Measurements from ENCODE around the gene COL4A2. TPM values are rescaled to one million over a fixed set of nuclear protein-coding genes. Genes with fewer than 3 reads are reported as not detected.

The COL4A2 gene
- total RNA-seq, 1 donor from 2014 or later, result 1,414 TPM

DNA sequence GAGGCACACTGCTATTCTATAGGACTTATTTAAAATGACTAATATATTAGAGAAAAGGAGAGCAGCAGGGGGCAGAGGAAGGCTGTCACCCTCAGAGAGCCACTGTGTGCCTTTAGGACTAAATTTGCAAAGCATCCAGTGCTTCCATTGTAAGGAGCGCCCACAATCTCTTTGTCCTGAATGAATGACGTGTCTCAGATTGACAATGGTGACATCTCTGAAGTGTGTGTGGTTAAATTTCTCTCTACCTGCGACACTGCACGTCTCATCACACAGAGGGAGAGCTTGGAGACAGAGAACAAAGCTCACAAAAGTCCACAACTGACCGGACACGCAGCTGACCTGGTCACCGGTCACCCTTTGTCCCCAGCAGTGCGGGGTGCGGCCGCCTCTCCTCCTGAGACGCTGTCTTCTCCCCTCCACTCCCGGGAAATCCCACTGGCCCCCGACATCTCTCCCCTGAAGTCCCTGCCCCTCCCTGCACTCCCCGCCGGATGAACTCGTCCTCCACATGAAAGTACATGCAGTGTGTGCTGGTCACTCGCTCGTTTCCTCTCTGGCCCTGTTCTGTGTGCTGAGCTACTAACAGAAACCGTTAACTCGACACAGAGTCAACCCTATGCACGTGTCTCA, 147.3 kb downstream of the COL4A2 start:
- peaks cover 3% of the 10 kb centered on the region for H3K4me1 ChIP-seq (ENCODE audit: insufficient read depth, low read length)
- peaks cover 26% of the 10 kb centered on the region for H3K36me3 Mint-ChIP-seq (ENCODE audit: low read depth, unreplicated experiment)

DNA sequence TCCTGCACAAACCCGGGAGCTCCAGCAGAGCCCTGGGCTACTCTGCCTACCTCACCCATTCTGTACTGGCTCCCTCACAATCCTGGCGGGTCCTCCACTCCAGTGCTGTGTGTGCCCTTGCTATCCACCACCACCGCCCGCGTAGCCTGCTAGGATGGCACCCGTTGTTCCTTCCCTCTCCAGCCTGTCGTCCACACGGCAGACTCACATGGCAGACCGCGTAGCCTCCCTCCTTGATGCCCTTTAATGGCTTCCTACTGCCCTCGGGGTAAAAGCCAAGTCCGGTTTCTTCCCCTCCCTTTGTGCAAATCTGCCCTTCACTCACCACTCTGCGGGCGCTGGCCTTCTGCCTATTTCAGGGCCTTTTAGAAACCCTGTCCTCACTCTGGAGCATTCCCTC, 147.9 kb downstream of the COL4A2 start:
- Mint-ChIP-seq H3K27me3 (ENCODE audit: low read depth, unreplicated experiment) (no peaks in the 10 kb centered on the region), H3K36me3 (ENCODE audit: low read depth, unreplicated experiment) (peaks cover 24% of the 10 kb centered on the region), H3K27ac (ENCODE audit: unreplicated experiment) (peak overlapping the region; percentile 60), H3K9me3 (ENCODE audit: unreplicated experiment) (no peaks in the 10 kb centered on the region), H3K4me3 (ENCODE audit: unreplicated experiment) (no peak overlapping the region), H3K4me1 (ENCODE audit: low read depth, unreplicated experiment) (peaks cover 28% of the 10 kb centered on the region)
- no peaks in the 10 kb centered on the region for H3K79me2 ChIP-seq (ENCODE audit: insufficient read depth, low read length)
- peaks cover 3% of the 10 kb centered on the region for H3K4me1 ChIP-seq (ENCODE audit: insufficient read depth, low read length)
- no peak overlapping the region for H3K4me2 ChIP-seq (ENCODE audit: low read length)
- H3K9me3 ChIP-seq (ENCODE audit: insufficient read depth, low read depth, low read length), result no peaks in the 10 kb centered on the region
- no peaks in the 10 kb centered on the region for H3K27me3 ChIP-seq (ENCODE audit: insufficient read depth, low read length)
- no peak for TF ChIP-seq EZH2 (IDR thresholded peaks at IDR 0.05; ENCODE audit: insufficient read depth, low read length)
- TF ChIP-seq, protein P1, sequence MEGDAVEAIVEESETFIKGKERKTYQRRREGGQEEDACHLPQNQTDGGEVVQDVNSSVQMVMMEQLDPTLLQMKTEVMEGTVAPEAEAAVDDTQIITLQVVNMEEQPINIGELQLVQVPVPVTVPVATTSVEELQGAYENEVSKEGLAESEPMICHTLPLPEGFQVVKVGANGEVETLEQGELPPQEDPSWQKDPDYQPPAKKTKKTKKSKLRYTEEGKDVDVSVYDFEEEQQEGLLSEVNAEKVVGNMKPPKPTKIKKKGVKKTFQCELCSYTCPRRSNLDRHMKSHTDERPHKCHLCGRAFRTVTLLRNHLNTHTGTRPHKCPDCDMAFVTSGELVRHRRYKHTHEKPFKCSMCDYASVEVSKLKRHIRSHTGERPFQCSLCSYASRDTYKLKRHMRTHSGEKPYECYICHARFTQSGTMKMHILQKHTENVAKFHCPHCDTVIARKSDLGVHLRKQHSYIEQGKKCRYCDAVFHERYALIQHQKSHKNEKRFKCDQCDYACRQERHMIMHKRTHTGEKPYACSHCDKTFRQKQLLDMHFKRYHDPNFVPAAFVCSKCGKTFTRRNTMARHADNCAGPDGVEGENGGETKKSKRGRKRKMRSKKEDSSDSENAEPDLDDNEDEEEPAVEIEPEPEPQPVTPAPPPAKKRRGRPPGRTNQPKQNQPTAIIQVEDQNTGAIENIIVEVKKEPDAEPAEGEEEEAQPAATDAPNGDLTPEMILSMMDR (IDR thresholded peaks at IDR 0.05; ENCODE audit: insufficient read depth, low read depth, low read length), result no peak
- no peak overlapping the region for H2AFZ ChIP-seq (ENCODE audit: low read depth, low read length)
- no peak overlapping the region for H3K27ac ChIP-seq (ENCODE audit: low read depth, low read length)
- DNase-seq (ENCODE audit: low read depth) (no peak), FAIRE-seq (no peak)
- H3K9ac ChIP-seq (ENCODE audit: low read length), result no peak overlapping the region
- no peak overlapping the region for H3K4me3 ChIP-seq (ENCODE audit: insufficient read depth, low read depth, low read length)
- peaks cover 44% of the 10 kb centered on the region for H3K36me3 ChIP-seq (ENCODE audit: insufficient read depth, low read length)
- H4K20me1 ChIP-seq (ENCODE audit: insufficient read depth, low read length), result peaks cover 42% of the 10 kb centered on the region

More for the DNA sequence above, 147.3 kb downstream of the COL4A2 start:
- no peak overlapping the region for H3K27ac ChIP-seq (ENCODE audit: low read depth, low read length)
- no peak for FAIRE-seq
- DNase-seq (ENCODE audit: low read depth), result no peak
- no peak overlapping the region for H3K4me2 ChIP-seq (ENCODE audit: low read length)
- no peaks in the 10 kb centered on the region for H3K79me2 ChIP-seq (ENCODE audit: insufficient read depth, low read length)
- H3K9ac ChIP-seq (ENCODE audit: low read length), result no peak overlapping the region
- H4K20me1 ChIP-seq (ENCODE audit: insufficient read depth, low read length), result peaks cover 42% of the 10 kb centered on the region
- H3K27me3 ChIP-seq (ENCODE audit: insufficient read depth, low read length), result no peaks in the 10 kb centered on the region
- Mint-ChIP-seq H3K27me3 (ENCODE audit: low read depth, unreplicated experiment) (no peaks in the 10 kb centered on the region), H3K9me3 (ENCODE audit: unreplicated experiment) (no peaks in the 10 kb centered on the region), H3K27ac (ENCODE audit: unreplicated experiment) (peak overlapping the region; percentile 34), H3K4me3 (ENCODE audit: unreplicated experiment) (no peak overlapping the region), H3K4me1 (ENCODE audit: low read depth, unreplicated experiment) (peaks cover 29% of the 10 kb centered on the region)
- H3K9me3 ChIP-seq (ENCODE audit: insufficient read depth, low read depth, low read length), result no peaks in the 10 kb centered on the region
- no peak overlapping the region for H3K4me3 ChIP-seq (ENCODE audit: insufficient read depth, low read depth, low read length)
- peaks cover 46% of the 10 kb centered on the region for H3K36me3 ChIP-seq (ENCODE audit: insufficient read depth, low read length)
- H2AFZ ChIP-seq (ENCODE audit: low read depth, low read length), result no peak overlapping the region
- no peak for TF ChIP-seq EZH2 (IDR thresholded peaks at IDR 0.05; ENCODE audit: insufficient read depth, low read length)
- TF ChIP-seq, protein P1 (IDR thresholded peaks at IDR 0.05; ENCODE audit: insufficient read depth, low read depth, low read length), result no peak

DNA sequence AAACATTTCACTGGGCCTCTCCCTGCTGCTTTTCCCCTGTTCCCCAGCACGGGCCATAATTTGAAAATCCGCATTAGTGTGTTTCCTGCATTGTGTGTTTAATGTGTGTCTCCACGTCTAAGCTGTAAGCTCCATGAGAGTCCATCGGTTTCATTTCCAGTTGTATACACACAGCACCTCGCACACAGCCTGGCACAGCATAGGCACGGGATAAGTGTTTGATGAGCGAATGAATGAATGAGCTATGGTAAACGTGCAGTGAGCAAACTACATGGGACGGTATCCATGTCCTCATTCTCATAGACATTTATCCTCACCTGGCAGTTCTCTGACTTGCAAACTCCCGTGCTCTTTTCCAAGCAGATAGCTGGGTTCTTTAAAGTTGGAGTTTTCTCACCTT, 148.4 kb downstream of the COL4A2 start:
- no peak overlapping the region for H2AFZ ChIP-seq (ENCODE audit: low read depth, low read length)
- H3K27me3 ChIP-seq (ENCODE audit: insufficient read depth, low read length), result no peaks in the 10 kb centered on the region
- Mint-ChIP-seq H3K4me1 (ENCODE audit: low read depth, unreplicated experiment) (peaks cover 28% of the 10 kb centered on the region), H3K27me3 (ENCODE audit: low read depth, unreplicated experiment) (no peaks in the 10 kb centered on the region), H3K36me3 (ENCODE audit: low read depth, unreplicated experiment) (peaks cover 23% of the 10 kb centered on the region), H3K27ac (ENCODE audit: unreplicated experiment) (peak overlapping the region; percentile 42), H3K4me3 (ENCODE audit: unreplicated experiment) (no peak overlapping the region), H3K9me3 (ENCODE audit: unreplicated experiment) (no peaks in the 10 kb centered on the region)
- FAIRE-seq, result no peak
- no peak overlapping the region for H3K9ac ChIP-seq (ENCODE audit: low read length)
- no peaks in the 10 kb centered on the region for H3K79me2 ChIP-seq (ENCODE audit: insufficient read depth, low read length)
- H4K20me1 ChIP-seq (ENCODE audit: insufficient read depth, low read length), result peaks cover 42% of the 10 kb centered on the region
- no peak for TF ChIP-seq EZH2 (IDR thresholded peaks at IDR 0.05; ENCODE audit: insufficient read depth, low read length)
- TF ChIP-seq, protein P1 (IDR thresholded peaks at IDR 0.05; ENCODE audit: insufficient read depth, low read depth, low read length), result no peak
- peaks cover 45% of the 10 kb centered on the region for H3K36me3 ChIP-seq (ENCODE audit: insufficient read depth, low read length)
- no peak overlapping the region for H3K27ac ChIP-seq (ENCODE audit: low read depth, low read length)
- H3K4me2 ChIP-seq (ENCODE audit: low read length), result no peak overlapping the region
- H3K9me3 ChIP-seq (ENCODE audit: insufficient read depth, low read depth, low read length), result no peaks in the 10 kb centered on the region
- H3K4me1 ChIP-seq (ENCODE audit: insufficient read depth, low read length), result peaks cover 3% of the 10 kb centered on the region
- no peak overlapping the region for H3K4me3 ChIP-seq (ENCODE audit: insufficient read depth, low read depth, low read length)
- DNase-seq (ENCODE audit: low read depth), result no peak

All from astrocyte (in vitro differentiated cells and primary cell).